GM23338 (cell line): ENCODE results near the gene MMP24OS. TPM values are rescaled to one million over a fixed set of nuclear protein-coding genes. Genes with fewer than 3 reads are reported as not detected.

Experiments used
- ATAC-seq: fragments of 200-7000 bp; cut with Tn5 transposase; 3 replicates; pipeline ENCODE4 v1.9.1; 2020
- DNase-seq: peaks from one replicate; pipeline ENCODE4 v3.0.0-alpha.2; 2015; ENCODE audit warnings: low spot score
- H2AFZ ChIP-seq: fragments of 200-600 bp; sonication (generic); 2 replicates; pipeline ENCODE4 v1.8.0; 2016; ENCODE audit warnings: antibody characterized with exemption, mild to moderate bottlenecking, moderate library complexity
- H3F3A ChIP-seq: fragments of 200-600 bp; sonication (generic); replicated peaks from 2 replicates; pipeline ENCODE4 v1.8.0; 2017; ENCODE audit warnings: antibody characterized with exemption, mixed run types, low read depth
- H3K27ac ChIP-seq: fragments of 200-600 bp; sonication (generic); 2 replicates; pipeline ENCODE4 v1.6.1; 2016; ENCODE audit warnings: low read depth
- H3K27me3 ChIP-seq: fragments of 200-600 bp; sonication (generic); 2 replicates; pipeline ENCODE4 v1.8.0; 2016; ENCODE audit warnings: mild to moderate bottlenecking, mixed run types, moderate library complexity; ENCODE audit not compliant: insufficient read depth
- H3K36me3 ChIP-seq: fragments of 200-600 bp; sonication (generic); 2 replicates; pipeline ENCODE4 v1.8.0; 2016; ENCODE audit warnings: mild to moderate bottlenecking; ENCODE audit not compliant: insufficient read depth
- H3K4me1 ChIP-seq: fragments of 200-600 bp; sonication (generic); 2 replicates; pipeline ENCODE4 v1.8.0; 2016; ENCODE audit warnings: mild to moderate bottlenecking, moderate library complexity; ENCODE audit not compliant: insufficient read depth
- H3K4me2 ChIP-seq: fragments of 200-600 bp; sonication (generic); 2 replicates; pipeline ENCODE4 v1.7.1; 2017; ENCODE audit warnings: mixed run types
- H3K4me3 ChIP-seq: fragments of 200-600 bp; sonication (generic); 2 replicates; pipeline ENCODE4 v1.6.1; 2016; ENCODE audit warnings: mixed run types
- H3K79me2 ChIP-seq: fragments of 200-600 bp; sonication (generic); replicated peaks from 2 replicates; pipeline ENCODE4 v1.8.0; 2017; ENCODE audit warnings: mild to moderate bottlenecking; ENCODE audit not compliant: insufficient read depth
- H3K9me2 ChIP-seq: fragments of 200-600 bp; sonication (generic); 2 replicates; pipeline ENCODE4 v1.8.0; 2017; ENCODE audit not compliant: insufficient read depth
- H4K20me1 ChIP-seq: fragments of 200-600 bp; sonication (generic); replicated peaks from 2 replicates; pipeline ENCODE4 v1.8.0; 2017; ENCODE audit warnings: mild to moderate bottlenecking; ENCODE audit not compliant: insufficient read depth
- H3K27ac Mint-ChIP-seq: 2 replicates; pipeline ENCODE4 v1.8.0; 2020; ENCODE audit warnings: inconsistent platforms, mild to moderate bottlenecking, moderate library complexity, mixed read lengths
- H3K27me3 Mint-ChIP-seq: 3 replicates; pipeline ENCODE4 v1.8.0; 2022; ENCODE audit warnings: low read depth, mild to moderate bottlenecking, moderate library complexity, mixed read lengths, inconsistent platforms; ENCODE audit not compliant: insufficient read depth, poor library complexity
- H3K36me3 Mint-ChIP-seq: 3 replicates; pipeline ENCODE4 v1.8.0; 2021; ENCODE audit warnings: low read depth, mild to moderate bottlenecking, inconsistent platforms, moderate library complexity, mixed read lengths
- H3K4me1 Mint-ChIP-seq: 3 replicates; pipeline ENCODE4 v1.8.0; 2020; ENCODE audit warnings: mild to moderate bottlenecking, inconsistent platforms, mixed read lengths
- H3K4me3 Mint-ChIP-seq: 3 replicates; pipeline ENCODE4 v1.8.0; 2021; ENCODE audit warnings: moderate library complexity, mild to moderate bottlenecking, inconsistent platforms, mixed read lengths
- H3K9me3 Mint-ChIP-seq: 3 replicates; pipeline ENCODE4 v1.8.0; 2020; ENCODE audit warnings: moderate library complexity, mild to moderate bottlenecking, inconsistent platforms, mixed read lengths
- CREB1 ChIP-seq: fragments of 250-450 bp; sonication (Bioruptor Pico); IDR thresholded peaks from 2 replicates; pipeline ENCODE4 v1.5.0; 2020; ENCODE audit warnings: low read depth, mild to moderate bottlenecking, moderate library complexity
- CTCF ChIP-seq, 2 experiments: fragments of 200-600 bp in 1 of 2; sonication (generic) in 1 of 2; conservative IDR thresholded peaks; 2 replicates each; pipeline versions ENCODE4 v1.5.1 to v1.6.1; 2016 to 2017; ENCODE audit warnings: antibody characterized with exemption in 2 of 2, low read depth in 2 of 2, mild to moderate bottlenecking in 2 of 2, moderate library complexity in 1 of 2
- ETS1 ChIP-seq: IDR thresholded peaks from 2 replicates; pipeline ENCODE4 v1.6.1; 2016; ENCODE audit warnings: antibody characterized with exemption
- EZH2 ChIP-seq: fragments of 200-600 bp; sonication (generic); IDR thresholded peaks from one replicate; pipeline ENCODE4 v1.8.0; 2017; ENCODE audit warnings: antibody characterized with exemption, mild to moderate bottlenecking, low read depth; ENCODE audit not compliant: unreplicated experiment
- EZH2phosphoT487 ChIP-seq: fragments of 200-600 bp; sonication (generic); IDR thresholded peaks from one replicate; pipeline ENCODE4 v1.8.1; 2018; ENCODE audit warnings: antibody characterized with exemption; ENCODE audit not compliant: unreplicated experiment
- POLR2AphosphoS5 ChIP-seq: IDR thresholded peaks from 2 replicates; pipeline ENCODE4 v1.6.1; 2016; ENCODE audit warnings: antibody characterized with exemption, low read depth
- REST ChIP-seq: IDR thresholded peaks from one replicate; pipeline ENCODE4 v1.6.1; 2018; ENCODE audit warnings: antibody characterized with exemption; ENCODE audit not compliant: unreplicated experiment
- STAT1 ChIP-seq: IDR thresholded peaks from one replicate; pipeline ENCODE4 v1.6.1; 2016; ENCODE audit warnings: antibody characterized with exemption; ENCODE audit not compliant: unreplicated experiment
- ZNF331 ChIP-seq: fragments of 250-450 bp; sonication (Bioruptor Pico); IDR thresholded peaks from 2 replicates; pipeline ENCODE4 v1.5.0; 2020; ENCODE audit warnings: low read depth, mild to moderate bottlenecking, moderate library complexity
- ZNF462 ChIP-seq: fragments of 250-450 bp; sonication (Bioruptor Pico); IDR thresholded peaks from 2 replicates; pipeline ENCODE4 v1.5.0; 2020; ENCODE audit warnings: mild to moderate bottlenecking, moderate library complexity
- polyA plus RNA-seq: library from polyadenylated mRNA; unstranded; fragments of >200 nt; fragmentation: Nextera tagmentation; extraction: Ambion mirVana; gene quantifications from 2 replicates; pipeline ENCODE4 v1.2.1, GENCODE V29; 2016
- total RNA-seq: library from RNA; depleted of rRNA; stranded (reverse); fragments of >200 nt; shearing (Covaris generic); gene quantifications from 2 replicates; pipeline ENCODE4 v1.2.3, GENCODE V29; 2014

Gene MMP24OS
- total and polyA plus RNA-seq, 2 experiments from 2014 or later = 10.5 to 25.4 TPM

GRCh38 chr20:35314816-35315631 is 37.1 kb upstream of the MMP24OS start:
- Histone ChIP-seq H3F3A (no peaks in the 10 kb centered on the region), H2AFZ (no peak overlapping the region), H4K20me1 (no peaks in the 10 kb centered on the region), H3K27ac (peak overlapping the region; percentile 27; the same call in 1 of the 2 replicates), H3K9me2 (no peaks in the 10 kb centered on the region), H3K36me3 (no peaks in the 10 kb centered on the region), H3K4me3 (no peak overlapping the region), H3K27me3 (no peaks in the 10 kb centered on the region), H3K4me2 (no peak overlapping the region), H3K4me1 (peaks cover 25% of the 10 kb centered on the region), H3K79me2 (no peaks in the 10 kb centered on the region)
- Mint-ChIP-seq H3K27ac (peak overlapping the region; percentile 61), H3K9me3 (no peaks in the 10 kb centered on the region; the same call in 2 of the 3 replicates), H3K4me3 (no peak overlapping the region), H3K27me3 (peaks cover 5% of the 10 kb centered on the region), H3K36me3 (peaks cover 4% of the 10 kb centered on the region; the same call in 1 of the 3 replicates), H3K4me1 (peaks cover 41% of the 10 kb centered on the region)
- no peak for TF ChIP-seq STAT1
- TF ChIP-seq ZNF331 (CRISPR knock-in tag) = no peak
- no peak for TF ChIP-seq EZH2
- TF ChIP-seq CTCF (conservative IDR thresholded peaks at IDR 0.05; ENCODE audit: low read depth in 2 of 2) = no peak
- no peak for TF ChIP-seq REST
- no peak for TF ChIP-seq CREB1 (CRISPR knock-in tag)
- TF ChIP-seq ZNF462 (CRISPR knock-in tag) = no peak
- TF ChIP-seq EZH2phosphoT487 = no peak
- no peak for TF ChIP-seq POLR2AphosphoS5
- no peak for TF ChIP-seq ETS1
- DNase-seq (no peak), ATAC-seq (no peak; the same call in 2 of the 3 replicates)
